NCI-H345 treated with DMSO at 0.1 percent for 48 hours (cell line): ENCODE measurements around the gene STXBP1.
A peak's percentile ranks its signal among the peaks of the same experiment; 100 is the strongest.

Experiments
- DNase-seq: peaks from one replicate; lab custom pipeline; 2025; ENCODE audit not compliant: unreplicated experiment; lab: John Stamatoyannopoulos, UW

Gene STXBP1

DNA sequence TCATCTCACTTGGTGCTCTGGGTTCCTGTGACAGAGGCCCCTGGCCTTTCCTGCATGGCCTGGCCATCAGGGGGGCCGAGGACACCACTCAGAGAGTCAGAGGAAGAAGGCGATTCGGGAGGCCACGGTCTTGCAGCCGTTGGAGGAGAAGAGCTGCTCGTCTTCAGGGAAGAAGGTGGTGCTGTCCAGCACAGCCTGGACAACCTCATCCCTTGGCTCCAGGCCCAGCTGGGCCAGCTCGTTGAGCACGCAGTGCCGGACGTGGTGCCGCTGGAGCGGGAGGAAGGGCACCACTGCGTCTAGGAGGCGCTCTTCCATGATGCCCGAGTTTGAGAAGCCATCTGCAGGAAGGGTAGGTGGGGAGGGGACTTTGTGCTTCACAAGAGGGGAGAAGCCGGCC lies 119.9 kb downstream of the STXBP1 start:
- no peak for DNase-seq

DNA sequence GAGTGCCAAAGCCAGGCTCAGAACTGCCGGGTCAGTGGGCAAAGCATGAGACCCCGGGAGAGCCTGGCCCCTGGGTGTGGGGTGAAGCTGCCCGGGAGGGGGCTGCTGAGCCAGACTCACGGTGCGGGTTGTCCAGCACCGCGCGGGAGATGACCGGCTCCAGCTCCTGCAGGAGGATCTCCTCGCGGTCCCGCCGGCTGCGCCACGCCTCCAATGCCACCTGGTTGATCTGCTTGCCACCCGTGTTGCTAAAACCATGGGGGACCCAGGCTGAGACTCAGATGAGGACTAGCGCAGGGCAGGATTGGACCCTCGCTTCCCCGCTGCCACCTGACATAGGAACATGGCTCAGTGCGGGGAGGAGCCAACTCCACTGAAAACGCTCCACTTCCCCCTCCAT lies 120.4 kb downstream of the STXBP1 start:
- DNase-seq = no peak

DNA sequence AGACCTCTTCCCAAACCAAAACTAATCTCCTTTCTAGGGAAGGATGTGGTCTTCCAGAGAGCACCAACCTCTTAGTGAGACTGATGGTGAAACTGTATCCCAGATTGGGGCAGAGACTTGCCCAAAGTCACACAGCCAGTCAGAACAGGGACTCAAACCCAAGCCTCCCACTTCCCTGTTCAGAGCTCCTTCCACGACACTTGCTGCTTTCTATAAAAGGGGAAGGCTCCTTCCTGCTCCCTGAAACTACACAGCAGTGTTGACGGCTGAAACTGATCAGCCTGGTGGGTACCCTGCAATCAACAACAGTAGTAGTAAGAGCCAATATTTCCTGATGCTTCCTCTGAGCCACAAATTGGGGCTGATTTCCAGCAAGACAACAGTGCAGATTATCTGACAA lies 121.5 kb downstream of the STXBP1 start:
- no peak for DNase-seq

DNA sequence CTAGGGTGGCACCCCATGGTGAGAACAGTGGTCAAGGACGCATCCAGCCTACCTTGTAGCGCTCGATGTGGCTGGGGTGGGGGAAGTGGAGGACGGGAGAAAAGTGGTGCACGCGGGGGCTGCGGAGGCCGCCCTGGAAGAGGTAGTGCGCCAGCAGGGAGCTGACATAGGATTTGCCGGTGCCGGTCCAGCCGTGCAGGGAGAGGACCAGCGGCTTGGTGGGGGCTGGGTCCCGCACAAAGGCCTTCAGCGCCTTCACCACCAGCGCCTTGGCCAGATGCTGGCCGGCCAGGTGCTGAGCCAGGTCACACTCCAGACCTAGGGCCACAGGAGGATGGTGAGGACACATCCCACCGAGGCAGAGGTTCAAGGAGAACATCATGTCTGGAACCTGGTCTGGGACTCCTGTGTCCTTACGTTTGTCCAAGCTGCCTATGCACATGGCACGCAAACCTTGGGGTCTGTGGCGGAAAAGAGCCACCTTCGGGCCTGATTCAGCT lies 122.2 kb downstream of the STXBP1 start:
- DNase-seq = no peak

DNA sequence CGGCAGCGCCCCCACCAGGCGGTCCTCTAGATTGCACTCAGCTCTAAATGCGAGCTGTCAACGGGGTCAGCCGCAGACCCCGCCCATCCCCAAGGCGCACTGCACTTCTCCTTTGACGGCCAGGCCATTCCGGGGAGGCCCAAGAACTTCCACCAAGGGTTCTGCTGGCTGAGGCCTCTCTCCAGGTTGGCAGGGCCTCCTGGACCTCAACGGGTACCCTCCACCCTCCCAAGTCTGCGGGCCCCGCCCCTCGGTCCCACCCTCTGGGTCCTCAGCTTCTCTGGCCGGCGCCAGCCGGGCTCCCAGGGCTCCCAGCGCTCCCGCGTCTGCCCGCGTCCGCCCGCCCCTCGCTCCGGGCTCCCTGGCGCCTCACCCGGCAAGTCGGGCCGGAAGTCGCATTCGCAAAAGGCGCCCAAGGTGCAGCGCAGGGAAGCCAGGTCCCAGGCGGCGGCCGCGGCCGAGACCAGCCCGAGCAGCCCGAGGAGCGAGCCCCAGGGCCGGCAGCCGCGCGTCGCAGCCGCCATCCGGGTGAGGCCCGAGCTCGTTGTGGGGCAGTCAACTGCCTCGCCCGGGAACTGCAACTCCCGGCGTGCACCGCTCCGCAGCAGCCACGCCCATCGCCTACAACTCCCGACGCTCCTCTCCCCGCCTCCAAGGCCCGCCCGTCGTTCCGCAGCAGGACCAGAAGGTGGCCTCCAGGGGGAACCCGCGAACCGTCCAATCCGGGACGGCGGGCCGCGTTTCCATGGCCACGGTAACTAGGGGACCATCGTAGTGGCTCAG lies 122.9 kb downstream of the STXBP1 start, which contains the start of gene TOR2A:
TSS of gene TOR2A (minus strand) at position 548 of the 783 bp plus-strand sequence. CDS start at position 524, 24 bp downstream.
- peak; percentile 93 for DNase-seq

DNA sequence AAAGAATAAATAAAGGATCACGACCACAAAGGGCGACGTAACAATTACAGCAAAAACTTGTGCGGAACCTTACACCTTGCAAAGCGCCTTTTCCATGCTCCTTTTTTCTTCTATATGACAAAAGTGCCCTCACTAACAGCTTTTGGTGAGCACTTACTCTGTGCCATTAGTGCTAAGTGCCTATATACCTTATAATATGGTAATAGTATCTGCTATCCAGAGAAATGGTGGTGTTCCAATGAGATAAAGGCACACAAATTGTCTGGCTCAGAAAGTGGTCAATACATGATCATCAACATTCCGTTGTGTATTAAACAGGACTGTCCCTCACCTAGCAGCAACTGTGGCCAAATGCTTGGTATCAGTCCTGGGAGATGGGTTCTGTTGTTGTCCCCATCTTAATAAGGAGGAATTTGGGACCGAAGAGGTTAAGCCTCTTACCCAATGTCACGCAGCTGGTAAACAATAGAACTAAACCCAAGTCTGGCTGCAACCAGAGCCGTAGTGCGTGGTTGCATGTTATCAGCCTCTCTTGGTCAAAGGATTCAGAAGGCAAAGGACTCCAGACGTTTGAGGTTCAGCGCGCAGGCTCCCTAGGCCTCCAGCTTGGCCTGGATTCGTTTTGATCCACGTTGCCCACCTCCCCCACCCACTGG lies 123.6 kb downstream of the STXBP1 start:
- DNase-seq = no peak

DNA sequence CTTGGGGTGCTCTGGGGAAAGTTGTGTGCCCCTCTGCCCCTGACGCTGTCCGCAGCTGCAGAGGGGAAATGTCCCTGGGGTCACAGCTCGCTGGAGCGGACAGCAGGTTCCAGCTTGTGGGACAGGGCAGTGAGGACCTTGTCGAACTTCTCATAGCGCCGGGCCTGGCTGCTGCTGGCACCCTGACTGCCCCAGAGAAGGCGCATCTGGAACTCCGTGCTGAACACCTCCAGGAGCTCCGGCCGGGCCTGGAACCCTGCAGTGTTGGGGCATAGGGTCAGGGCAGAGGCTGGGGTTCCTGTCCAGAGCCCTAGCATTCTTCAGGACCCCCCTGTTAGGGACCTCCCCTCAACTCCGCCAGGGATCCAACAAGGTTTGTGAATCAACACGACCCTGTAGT lies 126.6 kb downstream of the STXBP1 start:
- no peak for DNase-seq

DNA sequence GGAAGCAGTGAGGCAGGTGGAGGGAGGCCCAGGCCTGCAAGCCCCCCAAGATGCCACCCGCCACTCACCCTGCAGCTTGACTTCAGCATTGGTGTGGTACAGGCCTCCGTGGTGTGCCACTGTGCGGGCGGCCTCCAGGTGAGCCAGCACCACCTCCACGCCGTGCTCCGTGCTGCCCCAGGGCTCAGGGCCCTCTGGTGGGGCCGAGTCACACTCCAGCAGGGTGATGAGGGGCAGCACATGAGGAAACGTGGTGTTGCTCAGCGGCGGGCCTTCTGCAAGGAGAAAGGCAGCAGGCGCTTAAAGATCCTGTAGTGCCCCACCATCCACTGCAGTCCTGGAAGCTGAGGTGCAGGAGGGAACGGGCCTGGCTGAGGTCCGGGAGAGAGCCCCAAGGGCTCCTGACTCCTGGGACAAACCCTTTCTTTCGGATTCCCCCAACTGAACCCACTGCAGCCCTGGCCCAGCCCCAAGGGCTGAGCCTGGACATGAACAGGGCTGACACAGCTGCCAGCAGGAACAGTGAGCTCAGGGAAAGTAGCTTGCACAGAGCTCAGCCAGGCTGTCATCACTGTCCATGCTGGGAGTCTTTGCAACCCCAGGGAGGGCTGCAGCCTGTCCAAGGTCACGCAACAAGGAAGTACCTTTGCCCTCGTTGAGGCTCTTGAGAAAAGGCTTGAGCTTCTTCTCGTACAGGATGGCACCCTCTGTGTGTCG lies 127.7 kb downstream of the STXBP1 start:
- no peak for DNase-seq

DNA sequence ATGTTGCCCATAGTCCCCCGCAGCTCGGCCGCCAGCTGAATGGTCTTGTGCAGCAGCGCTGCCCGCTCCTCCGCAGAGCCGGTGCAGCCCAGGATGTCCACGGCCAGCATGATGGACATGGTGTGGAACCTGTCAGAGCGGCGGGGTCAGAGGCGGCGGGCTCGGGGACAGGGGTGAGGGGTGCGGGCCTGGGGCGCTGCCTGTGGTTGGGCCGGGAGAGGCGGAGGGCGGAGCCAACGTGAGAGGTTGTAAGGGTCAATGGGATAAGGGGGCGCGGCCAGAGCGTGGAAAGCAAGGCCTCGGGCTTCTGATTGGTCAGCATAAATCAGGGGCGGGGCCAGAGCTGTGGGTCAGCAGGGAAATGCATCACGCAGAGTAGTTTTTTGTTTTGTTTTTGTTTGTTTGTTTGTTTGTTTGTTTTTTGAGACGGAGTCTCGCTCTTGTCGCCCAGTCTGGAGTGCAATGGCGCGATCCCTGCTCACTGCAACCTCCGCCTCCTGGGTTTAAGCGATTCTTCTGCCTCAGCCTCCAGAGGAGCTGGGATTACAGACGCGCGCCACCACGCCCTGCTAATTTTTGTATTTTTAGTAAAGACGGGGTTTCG lies 129.9 kb downstream of the STXBP1 start:
- DNase-seq = no peak
